A549 (cell line): ENCODE measurements around the gene ITSN1. TPM values are rescaled to one million over a fixed set of nuclear protein-coding genes. Genes with fewer than 3 reads are reported as not detected.

Source experiments
- ATAC-seq, 2 experiments: fragments of 200-7000 bp in 1 of 2; fragments of >200 bp in 1 of 2; cut with Nextera tagmentation in 1 of 2; cut with Tn5 transposase in 1 of 2; 3 replicates each; pipeline versions ENCODE4 v1.8.0 to v1.9.1; 2018 to 2020; ENCODE audit warnings: mild to moderate bottlenecking in 1 of 2, moderate library complexity in 1 of 2
- CTCF ChIA-PET: fragments of 300-600 bp; sonication (Branson Sonifier 250); formaldehyde crosslinking; extraction: SDS; loops from one replicate; lab custom pipeline; 2021; ENCODE audit warnings: antibody characterized with exemption, inconsistent platforms; lab: Yijun Ruan, JAX
- POLR2A ChIA-PET: fragments of 350-600 bp; formaldehyde crosslinking; extraction: SDS; loops from one replicate; lab custom pipeline; 2021; ENCODE audit warnings: antibody characterized with exemption, inconsistent platforms; lab: Yijun Ruan, JAX
- DNase-seq, 2 experiments: peaks; one replicate each; pipeline versions ENCODE4 v3.0.0 to v3.0.0-alpha.2; 2011 to 2016; ENCODE audit warnings: low read depth in 1 of 2, low spot score in 1 of 2
- FAIRE-seq: peaks from 2 replicates; lab custom pipeline; 2011; peaks lifted over from hg19 to GRCh38; lab: Jason Lieb, UNC
- H3K27ac ChIP-seq, 2 experiments: fragments of >200 bp; sonication (Bioruptor Twin); formaldehyde crosslinking; 3 replicates each; pipeline ENCODE4 v1.5.1; 2016 to 2017
- H3K4me1 ChIP-seq: fragments of >200 bp; sonication (Bioruptor Twin); formaldehyde crosslinking; 3 replicates; pipeline ENCODE4 v1.6.1; 2016
- H3K4me2 ChIP-seq: fragments of >200 bp; sonication (Bioruptor Twin); formaldehyde crosslinking; 3 replicates; pipeline ENCODE4 v1.6.1; 2016
- H3K4me3 ChIP-seq: fragments of >200 bp; sonication (Bioruptor Twin); formaldehyde crosslinking; 3 replicates; pipeline ENCODE4 v1.5.1; 2016
- H3K9me3 ChIP-seq: fragments of >200 bp; sonication (Bioruptor Twin); formaldehyde crosslinking; 3 replicates; pipeline ENCODE4 v1.6.1; 2016
- BHLHE40 ChIP-seq: IDR thresholded peaks from 2 replicates; pipeline ENCODE4 v1.6.1; 2012; ENCODE audit warnings: low read depth, low read length, inconsistent platforms
- CEBPB ChIP-seq, 2 experiments: fragments of >200 bp in 1 of 2; sonication (Bioruptor Twin) in 1 of 2; formaldehyde crosslinking in 1 of 2; IDR thresholded peaks; 2 replicates each; pipeline ENCODE4 v1.6.1; 2012 to 2016
- CHD4 ChIP-seq: fragments of 200-600 bp; sonication (generic); IDR thresholded peaks from 2 replicates; pipeline ENCODE4 v1.6.1; 2016; ENCODE audit warnings: antibody characterized with exemption, mild to moderate bottlenecking, borderline replicate concordance
- EHF ChIP-seq: fragments of 250-450 bp; sonication (Bioruptor Pico); IDR thresholded peaks from 2 replicates; pipeline ENCODE4 v1.5.0; 2020; ENCODE audit warnings: mild to moderate bottlenecking
- FOXS1 ChIP-seq: fragments of 250-450 bp; sonication (Bioruptor Pico); IDR thresholded peaks from 2 replicates; pipeline ENCODE4 v1.5.0; 2020; ENCODE audit warnings: mild to moderate bottlenecking, moderate library complexity
- GATA3 ChIP-seq: IDR thresholded peaks from 2 replicates; pipeline ENCODE4 v1.6.1; 2012; ENCODE audit warnings: borderline replicate concordance
- HDAC2 ChIP-seq: fragments of 200-600 bp; sonication (generic); IDR thresholded peaks from 2 replicates; pipeline ENCODE4 v1.6.1; 2016
- HES2 ChIP-seq: fragments of >200 bp; sonication (Bioruptor Twin); formaldehyde crosslinking; IDR thresholded peaks from 2 replicates; pipeline ENCODE4 v1.6.1; 2016
- HOXB5 ChIP-seq: fragments of 250-450 bp; sonication (Bioruptor Pico); IDR thresholded peaks from 2 replicates; pipeline ENCODE4 v1.5.0; 2020; ENCODE audit warnings: mild to moderate bottlenecking, moderate library complexity
- KDM5A ChIP-seq: fragments of 200-600 bp; sonication (generic); IDR thresholded peaks from 2 replicates; pipeline ENCODE4 v1.6.1; 2016; ENCODE audit warnings: antibody characterized with exemption, mild to moderate bottlenecking
- NR3C1 ChIP-seq: fragments of >200 bp; sonication (Bioruptor Twin); formaldehyde crosslinking; IDR thresholded peaks from 3 replicates; pipeline ENCODE4 v1.6.1; 2017
- POLR2A ChIP-seq: IDR thresholded peaks from 2 replicates; pipeline ENCODE4 v1.6.1; 2012; ENCODE audit warnings: mild to moderate bottlenecking, low read length
- POLR2AphosphoS2 ChIP-seq: conservative IDR thresholded peaks from 2 replicates; pipeline ENCODE4 v1.6.1; 2012; ENCODE audit warnings: low read length, improper control_type of control experiment, inconsistent platforms
- RCOR1 ChIP-seq: fragments of 150-350 bp; IDR thresholded peaks from 2 replicates; pipeline ENCODE4 v1.6.1; 2014; ENCODE audit warnings: antibody characterized with exemption, low read length, low read depth
- RFX5 ChIP-seq: fragments of 450-650 bp; IDR thresholded peaks from 2 replicates; pipeline ENCODE4 v1.7.1; 2014; ENCODE audit warnings: antibody characterized with exemption, mild to moderate bottlenecking, moderate library complexity
- SMC3 ChIP-seq: fragments of >200 bp; sonication (Bioruptor Twin); formaldehyde crosslinking; IDR thresholded peaks from 3 replicates; pipeline ENCODE4 v1.6.1; 2018; ENCODE audit warnings: inconsistent platforms
- ZC3H11A ChIP-seq: fragments of 450-650 bp; IDR thresholded peaks from 2 replicates; pipeline ENCODE4 v1.6.1; 2014; ENCODE audit warnings: antibody characterized with exemption, mild to moderate bottlenecking
- ZFP36 ChIP-seq: fragments of 450-650 bp; IDR thresholded peaks from 2 replicates; pipeline ENCODE4 v1.6.1; 2014; ENCODE audit warnings: borderline replicate concordance; ENCODE audit not compliant: partially characterized antibody
- WGBS: methylation state at CpG from one replicate; pipeline ENCODE4 v1.1.6; 2017; ENCODE audit errors: missing lambda C conversion rate; 5-methylcytosine and 5-hydroxymethylcytosine counted together
- polyA plus RNA-seq, 4 experiments: library from polyadenylated mRNA; depleted of rRNA in 3 of 4; stranded (reverse); fragments of >200 nt; fragmentation: RNase III in 1 of 4; extraction: RNeasy Plus Mini Kit Qiagen cat#74134 plus additional on column Dnase treatment in 1 of 4; gene quantifications; 2 replicates in 3 of 4; 3 replicates in 1 of 4; pipeline ENCODE4 v1.2.3, GENCODE V29; 2011 to 2017
- TF ChIP-seq, protein P1 (sequence below): fragments of 150-350 bp; IDR thresholded peaks from 2 replicates; pipeline ENCODE4 v1.6.1; 2014; ENCODE audit warnings: low read depth, mild to moderate bottlenecking, low read length
- TF ChIP-seq, protein P2 (sequence below): IDR thresholded peaks from 2 replicates; pipeline ENCODE4 v1.6.1; 2012
- TF ChIP-seq, protein P3 (sequence below): fragments of 450-650 bp; IDR thresholded peaks from 2 replicates; pipeline ENCODE4 v1.6.1; 2014; ENCODE audit warnings: antibody characterized with exemption

Gene ITSN1
- polyA plus RNA-seq, 2 of the 4 experiments (the other 2 are of a cell fraction): 15.2 to 23.7 TPM

- ChIA-PET POLR2A (no interaction called here), CTCF (interaction anchor here (1.0 to 4.1 kb wide), 2 partner anchors 9 kb away, joined by 3 to 16 read pairs; no protein-coding TSS in a partner anchor)
- DNase-seq: no peak
- Histone ChIP-seq H3K4me2 (no peak overlapping the region), H3K4me3 (no peak overlapping the region), H3K9me3 (no peaks in the 10 kb centered on the region), H3K4me1 (no peaks in the 10 kb centered on the region), H3K27ac (no peak overlapping the region)
- WGBS: 98% methylated on average over 6 of the region's 6 CpGs
- TF ChIP-seq RCOR1: no peak
- TF ChIP-seq, protein P1, sequence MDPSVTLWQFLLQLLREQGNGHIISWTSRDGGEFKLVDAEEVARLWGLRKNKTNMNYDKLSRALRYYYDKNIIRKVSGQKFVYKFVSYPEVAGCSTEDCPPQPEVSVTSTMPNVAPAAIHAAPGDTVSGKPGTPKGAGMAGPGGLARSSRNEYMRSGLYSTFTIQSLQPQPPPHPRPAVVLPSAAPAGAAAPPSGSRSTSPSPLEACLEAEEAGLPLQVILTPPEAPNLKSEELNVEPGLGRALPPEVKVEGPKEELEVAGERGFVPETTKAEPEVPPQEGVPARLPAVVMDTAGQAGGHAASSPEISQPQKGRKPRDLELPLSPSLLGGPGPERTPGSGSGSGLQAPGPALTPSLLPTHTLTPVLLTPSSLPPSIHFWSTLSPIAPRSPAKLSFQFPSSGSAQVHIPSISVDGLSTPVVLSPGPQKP: no peak
- no peak for TF ChIP-seq RFX5
- no peak for TF ChIP-seq POLR2AphosphoS2
- no peak for TF ChIP-seq SMC3
- TF ChIP-seq, protein P2, sequence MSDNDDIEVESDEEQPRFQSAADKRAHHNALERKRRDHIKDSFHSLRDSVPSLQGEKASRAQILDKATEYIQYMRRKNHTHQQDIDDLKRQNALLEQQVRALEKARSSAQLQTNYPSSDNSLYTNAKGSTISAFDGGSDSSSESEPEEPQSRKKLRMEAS: no peak
- no peak for TF ChIP-seq ZC3H11A
- no peak; a peak in 1 of 6 replicates for ATAC-seq
- no peak for FAIRE-seq
Observed at GRCh38 chr21:33902349-33902748, 260.0 kb downstream of the ITSN1 start.

- TF ChIP-seq HDAC2: no peak
- TF ChIP-seq HES2: no peak
- TF ChIP-seq, protein P3, sequence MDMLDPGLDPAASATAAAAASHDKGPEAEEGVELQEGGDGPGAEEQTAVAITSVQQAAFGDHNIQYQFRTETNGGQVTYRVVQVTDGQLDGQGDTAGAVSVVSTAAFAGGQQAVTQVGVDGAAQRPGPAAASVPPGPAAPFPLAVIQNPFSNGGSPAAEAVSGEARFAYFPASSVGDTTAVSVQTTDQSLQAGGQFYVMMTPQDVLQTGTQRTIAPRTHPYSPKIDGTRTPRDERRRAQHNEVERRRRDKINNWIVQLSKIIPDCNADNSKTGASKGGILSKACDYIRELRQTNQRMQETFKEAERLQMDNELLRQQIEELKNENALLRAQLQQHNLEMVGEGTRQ: no peak
- TF ChIP-seq, protein P2: no peak
- no peak for TF ChIP-seq CHD4
- no peak for TF ChIP-seq EHF (CRISPR knock-in tag)
- no peak for TF ChIP-seq POLR2AphosphoS2
- TF ChIP-seq HOXB5 (CRISPR knock-in tag): no peak
- TF ChIP-seq POLR2A: no peak
- TF ChIP-seq ZFP36: no peak
- TF ChIP-seq NR3C1: no peak
- FAIRE-seq: no peak
- ChIA-PET CTCF (interaction anchor here (0.6 to 4.1 kb wide), 5 partner anchors 10 to 608 kb away, joined by 3 to 16 read pairs (median 3); no protein-coding TSS in a partner anchor), POLR2A (no interaction called here)
- no peak for ATAC-seq
- Histone ChIP-seq H3K4me1 (no peaks in the 10 kb centered on the region), H3K4me3 (no peak overlapping the region), H3K9me3 (no peaks in the 10 kb centered on the region), H3K4me2 (no peak overlapping the region), H3K27ac (no peak overlapping the region)
- DNase-seq: no peak
- WGBS: 82% methylated on average over 3 of the region's 5 CpGs
Observed at GRCh38 chr21:33904041-33904440, 261.7 kb downstream of the ITSN1 start.

GRCh38 chr21:33908760-33909159, 266.5 kb downstream of the ITSN1 start:
- ATAC-seq: no peak
- FAIRE-seq: no peak
- H3K9me3 ChIP-seq: no peaks in the 10 kb centered on the region
- no peak overlapping the region for H3K4me3 ChIP-seq
- no peaks in the 10 kb centered on the region for H3K4me1 ChIP-seq
- WGBS: 96% methylated on average over 6 of the region's 6 CpGs
- POLR2A ChIA-PET: no interaction called here
- no peak for DNase-seq
- CTCF ChIA-PET: interaction anchor here (1.3 kb wide), 1 partner anchor 15 kb away, joined by 6 read pairs; no protein-coding TSS in a partner anchor
- TF ChIP-seq POLR2A: no peak
- no peak for TF ChIP-seq GATA3
- TF ChIP-seq CEBPB (IDR thresholded peaks at IDR 0.05): no peak
- no peak for TF ChIP-seq KDM5A
- TF ChIP-seq BHLHE40: no peak
- TF ChIP-seq FOXS1: no peak
- TF ChIP-seq, all 56 proteins: peak for 0
- Histone ChIP-seq H3K27ac (no peak overlapping the region), H3K4me2 (no peak overlapping the region)
